GM23338 (cell line): ENCODE results near the gene PRMT7.

Experiments
- CREB1 ChIP-seq: fragments of 250-450 bp; sonication (Bioruptor Pico); IDR thresholded peaks from 2 replicates; pipeline ENCODE4 v1.5.0; 2020; ENCODE audit warnings: low read depth, mild to moderate bottlenecking, moderate library complexity
- EZH2 ChIP-seq: fragments of 200-600 bp; sonication (generic); IDR thresholded peaks from one replicate; pipeline ENCODE4 v1.8.0; 2017; ENCODE audit warnings: antibody characterized with exemption, mild to moderate bottlenecking, low read depth; ENCODE audit not compliant: unreplicated experiment
- POLR2AphosphoS5 ChIP-seq: IDR thresholded peaks from 2 replicates; pipeline ENCODE4 v1.6.1; 2016; ENCODE audit warnings: antibody characterized with exemption, low read depth
- TF ChIP-seq, protein P1 (sequence below), 2 experiments: fragments of 200-600 bp in 1 of 2; sonication (generic) in 1 of 2; conservative IDR thresholded peaks; 2 replicates each; pipeline versions ENCODE4 v1.5.1 to v1.6.1; 2016 to 2017; ENCODE audit warnings: antibody characterized with exemption in 2 of 2, low read depth in 2 of 2, mild to moderate bottlenecking in 2 of 2, moderate library complexity in 1 of 2
- TF ChIP-seq, protein P2 (sequence below): IDR thresholded peaks from one replicate; pipeline ENCODE4 v1.6.1; 2018; ENCODE audit warnings: antibody characterized with exemption; ENCODE audit not compliant: unreplicated experiment

DNA sequence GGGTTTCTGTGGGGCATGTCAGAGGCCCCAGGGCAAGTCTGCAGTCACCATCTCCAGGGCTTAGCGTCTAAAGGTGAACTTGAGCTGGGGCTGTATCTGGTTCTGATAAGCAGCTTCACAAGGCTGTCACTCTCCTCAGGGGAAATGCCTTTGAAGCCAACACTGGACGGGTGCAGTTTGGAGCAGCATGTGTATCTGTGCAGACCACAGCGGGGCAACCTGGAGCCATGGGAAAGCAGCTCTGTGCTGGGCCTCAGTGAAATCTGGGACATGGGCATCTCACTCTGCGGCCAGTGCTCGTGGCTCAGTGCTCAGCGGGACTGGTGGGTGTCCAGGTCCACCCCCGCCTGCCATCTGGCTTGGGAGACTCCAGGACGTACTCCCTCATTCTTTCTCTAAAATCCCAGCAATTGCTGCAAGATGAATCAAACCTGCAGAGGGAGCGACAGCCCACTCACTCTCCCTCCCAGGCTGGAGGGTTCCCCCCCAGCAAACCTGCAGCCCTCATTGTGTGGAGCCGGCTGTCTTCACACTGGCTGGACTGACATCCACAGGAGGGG, 63.5 kb downstream of the PRMT7 start:
- TF ChIP-seq, protein P1, sequence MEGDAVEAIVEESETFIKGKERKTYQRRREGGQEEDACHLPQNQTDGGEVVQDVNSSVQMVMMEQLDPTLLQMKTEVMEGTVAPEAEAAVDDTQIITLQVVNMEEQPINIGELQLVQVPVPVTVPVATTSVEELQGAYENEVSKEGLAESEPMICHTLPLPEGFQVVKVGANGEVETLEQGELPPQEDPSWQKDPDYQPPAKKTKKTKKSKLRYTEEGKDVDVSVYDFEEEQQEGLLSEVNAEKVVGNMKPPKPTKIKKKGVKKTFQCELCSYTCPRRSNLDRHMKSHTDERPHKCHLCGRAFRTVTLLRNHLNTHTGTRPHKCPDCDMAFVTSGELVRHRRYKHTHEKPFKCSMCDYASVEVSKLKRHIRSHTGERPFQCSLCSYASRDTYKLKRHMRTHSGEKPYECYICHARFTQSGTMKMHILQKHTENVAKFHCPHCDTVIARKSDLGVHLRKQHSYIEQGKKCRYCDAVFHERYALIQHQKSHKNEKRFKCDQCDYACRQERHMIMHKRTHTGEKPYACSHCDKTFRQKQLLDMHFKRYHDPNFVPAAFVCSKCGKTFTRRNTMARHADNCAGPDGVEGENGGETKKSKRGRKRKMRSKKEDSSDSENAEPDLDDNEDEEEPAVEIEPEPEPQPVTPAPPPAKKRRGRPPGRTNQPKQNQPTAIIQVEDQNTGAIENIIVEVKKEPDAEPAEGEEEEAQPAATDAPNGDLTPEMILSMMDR (conservative IDR thresholded peaks at IDR 0.05; ENCODE audit: low read depth in 2 of 2) = no peak
- TF ChIP-seq EZH2 (no peak), CREB1 (CRISPR knock-in tag) (no peak), POLR2AphosphoS5 (no peak)
- TF ChIP-seq, protein P2, sequence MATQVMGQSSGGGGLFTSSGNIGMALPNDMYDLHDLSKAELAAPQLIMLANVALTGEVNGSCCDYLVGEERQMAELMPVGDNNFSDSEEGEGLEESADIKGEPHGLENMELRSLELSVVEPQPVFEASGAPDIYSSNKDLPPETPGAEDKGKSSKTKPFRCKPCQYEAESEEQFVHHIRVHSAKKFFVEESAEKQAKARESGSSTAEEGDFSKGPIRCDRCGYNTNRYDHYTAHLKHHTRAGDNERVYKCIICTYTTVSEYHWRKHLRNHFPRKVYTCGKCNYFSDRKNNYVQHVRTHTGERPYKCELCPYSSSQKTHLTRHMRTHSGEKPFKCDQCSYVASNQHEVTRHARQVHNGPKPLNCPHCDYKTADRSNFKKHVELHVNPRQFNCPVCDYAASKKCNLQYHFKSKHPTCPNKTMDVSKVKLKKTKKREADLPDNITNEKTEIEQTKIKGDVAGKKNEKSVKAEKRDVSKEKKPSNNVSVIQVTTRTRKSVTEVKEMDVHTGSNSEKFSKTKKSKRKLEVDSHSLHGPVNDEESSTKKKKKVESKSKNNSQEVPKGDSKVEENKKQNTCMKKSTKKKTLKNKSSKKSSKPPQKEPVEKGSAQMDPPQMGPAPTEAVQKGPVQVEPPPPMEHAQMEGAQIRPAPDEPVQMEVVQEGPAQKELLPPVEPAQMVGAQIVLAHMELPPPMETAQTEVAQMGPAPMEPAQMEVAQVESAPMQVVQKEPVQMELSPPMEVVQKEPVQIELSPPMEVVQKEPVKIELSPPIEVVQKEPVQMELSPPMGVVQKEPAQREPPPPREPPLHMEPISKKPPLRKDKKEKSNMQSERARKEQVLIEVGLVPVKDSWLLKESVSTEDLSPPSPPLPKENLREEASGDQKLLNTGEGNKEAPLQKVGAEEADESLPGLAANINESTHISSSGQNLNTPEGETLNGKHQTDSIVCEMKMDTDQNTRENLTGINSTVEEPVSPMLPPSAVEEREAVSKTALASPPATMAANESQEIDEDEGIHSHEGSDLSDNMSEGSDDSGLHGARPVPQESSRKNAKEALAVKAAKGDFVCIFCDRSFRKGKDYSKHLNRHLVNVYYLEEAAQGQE = no peak
